K562 treated with DMSO at 1 percent for 48 hours (cell line): ENCODE measurements around the gene IQUB. TPM values are rescaled to one million over a fixed set of nuclear protein-coding genes. Genes with fewer than 3 reads are reported as not detected.

Source experiments
- total RNA-seq: library from RNA; unstranded; fragments of 300-600 nt; gene quantifications from 2 replicates; pipeline ENCODE4 v1.2.3, GENCODE V29; 2022; ENCODE audit warnings: low replicate concordance; ENCODE audit errors: extremely low read depth

IQUB gene
- total RNA-seq: not detected in 2 replicates

GRCh38 chr7:123534383-123535260 lies at the start of gene IQUB:
Gene IQUB (minus strand): TSS chr7:123534595. CDS start chr7:123512340, 22,255 bp downstream.

GRCh38 chr7:123557398-123558288 lies 23.2 kb upstream of the IQUB start, which contains the start of gene NDUFA5:
Gene NDUFA5 (minus strand): TSS chr7:123557818. CDS start chr7:123557795, 23 bp downstream.

Other genes starting within 250 kb of the IQUB start
- not detected in 2 replicates for gene NDUFA5, start 23.2 kb upstream of the IQUB start, total RNA-seq
- gene ASB15, start 67.2 kb upstream of the IQUB start, total RNA-seq: not detected in 2 replicates
- not detected in 2 replicates for gene LMOD2, start 121.3 kb upstream of the IQUB start, total RNA-seq
- gene WASL, start 214.4 kb upstream of the IQUB start, total RNA-seq: not detected in 2 replicates